Measurements from ENCODE around the gene SLC22A12.

GRCh38 chr11:64556721-64557250 is 34.2 kb upstream of the SLC22A12 start:
- TF ChIP-seq CTCF (IDR thresholded peaks at IDR 0.05; ENCODE audit: low read length) (no peak), EZH2 (optimal IDR thresholded peaks at IDR 0.05; ENCODE audit: low read depth, low read length) (no peak)

Measured in MM.1S (cell line).